ENCODE results near the gene RBMS3. TPM values are rescaled to one million over a fixed set of nuclear protein-coding genes. Genes with fewer than 3 reads are reported as not detected.

Gene RBMS3
- total RNA-seq, 5 donors from 2014 or later (not counting 1 experiment from before 2014, with no cell fraction given): 0.62 to 2.9 (median 1.4) TPM

GRCh38 chr3:29853841-29854397 is 573.0 kb downstream of the RBMS3 start:
- peaks cover 0 to 16% of the 10 kb centered on the region in 2 donors for H3K27me3 Mint-ChIP-seq

GRCh38 chr3:29854821-29855220 is 574.0 kb downstream of the RBMS3 start:
- CTCF ChIA-PET: no interaction called here
- H3K4me1 ChIP-seq (ENCODE audit: control insufficient read depth in 1 of 2, extremely low read depth in 1 of 2, insufficient read depth in 2 of 2, low read length in 2 of 2): no peaks in the 10 kb centered on the region
- DNase-seq: no peak
- no peaks in the 10 kb centered on the region for H3K4me1 Mint-ChIP-seq
- H3K4me3 Mint-ChIP-seq: no peak overlapping the region
- H3K27ac Mint-ChIP-seq: no peak overlapping the region
- H3K27ac ChIP-seq (ENCODE audit: low read length): no peak overlapping the region
- H3K9me3 Mint-ChIP-seq: peaks cover 0 to 10% (median 3%) of the 10 kb centered on the region in 3 donors
- POLR2A ChIA-PET: no interaction called here
- no peaks in the 10 kb centered on the region for H3K27me3 ChIP-seq (replicated peaks in 1 of 2; ENCODE audit: control insufficient read depth in 2 of 2, extremely low read depth in 1 of 2, insufficient read depth in 2 of 2, low read length in 1 of 2)
- no peak for ATAC-seq (replicated peaks in 1 of 4)
- H3K4me3 ChIP-seq (ENCODE audit: control insufficient read depth in 1 of 2, extremely low read depth in 1 of 2, low read length in 1 of 2): no peak overlapping the region
- H3K27me3 Mint-ChIP-seq: peaks cover 0 to 14% of the 10 kb centered on the region in 2 donors
- no peaks in the 10 kb centered on the region for H3K9me3 ChIP-seq
- H3K36me3 Mint-ChIP-seq: no peaks in the 10 kb centered on the region
- H3K36me3 ChIP-seq (ENCODE audit: control insufficient read depth in 2 of 2, extremely low read depth in 1 of 2, insufficient read depth in 1 of 2, low read length in 1 of 2): no peaks in the 10 kb centered on the region

More at GRCh38 chr3:29853841-29854397, 573.0 kb downstream of the RBMS3 start:
- Mint-ChIP-seq H3K4me1 (no peaks in the 10 kb centered on the region), H3K4me3 (no peak overlapping the region), H3K9me3 (peaks cover 0 to 10% (median 3%) of the 10 kb centered on the region in 3 donors), H3K36me3 (no peaks in the 10 kb centered on the region), H3K27ac (no peak overlapping the region)
- POLR2A ChIA-PET: no interaction called here
- Histone ChIP-seq H3K9me3 (no peaks in the 10 kb centered on the region), H3K27ac (ENCODE audit: low read length) (no peak overlapping the region), H3K4me3 (ENCODE audit: control insufficient read depth in 1 of 2, extremely low read depth in 1 of 2, low read length in 1 of 2) (no peak overlapping the region), H3K4me1 (ENCODE audit: control insufficient read depth in 1 of 2, extremely low read depth in 1 of 2, insufficient read depth in 2 of 2, low read length in 2 of 2) (no peaks in the 10 kb centered on the region), H3K27me3 (replicated peaks in 1 of 2; ENCODE audit: control insufficient read depth in 2 of 2, extremely low read depth in 1 of 2, insufficient read depth in 2 of 2, low read length in 1 of 2) (no peaks in the 10 kb centered on the region), H3K36me3 (ENCODE audit: control insufficient read depth in 2 of 2, extremely low read depth in 1 of 2, insufficient read depth in 1 of 2, low read length in 1 of 2) (no peaks in the 10 kb centered on the region)
- ATAC-seq (replicated peaks in 1 of 4) (no peak), DNase-seq (no peak)
- WGBS (ENCODE audit: insufficient coverage): 70% methylated on average over 2 of the region's 7 CpGs
- CTCF ChIA-PET: no interaction called here

- H3K27me3 ChIP-seq (replicated peaks in 1 of 2; ENCODE audit: control insufficient read depth in 2 of 2, extremely low read depth in 1 of 2, insufficient read depth in 2 of 2, low read length in 1 of 2): no peaks in the 10 kb centered on the region
- Mint-ChIP-seq H3K9me3 (no peaks in the 10 kb centered on the region), H3K4me1 (no peaks in the 10 kb centered on the region), H3K4me3 (no peak overlapping the region), H3K36me3 (no peaks in the 10 kb centered on the region), H3K27me3 (peaks cover 2 to 11% of the 10 kb centered on the region in 2 donors), H3K27ac (no peak overlapping the region)
- DNase-seq: no peak
- H3K9me3 ChIP-seq: no peaks in the 10 kb centered on the region
- POLR2A ChIA-PET: no interaction called here
- no peak for ATAC-seq (replicated peaks in 1 of 4)
- no peak overlapping the region for H3K27ac ChIP-seq (ENCODE audit: low read length)
- H3K4me3 ChIP-seq (ENCODE audit: control insufficient read depth in 1 of 2, extremely low read depth in 1 of 2, low read length in 1 of 2): no peak overlapping the region
- CTCF ChIA-PET: no interaction called here
- no CpG with 5 or more reads among the region's 1 CpG for WGBS (ENCODE audit: insufficient coverage)
- no peaks in the 10 kb centered on the region for H3K36me3 ChIP-seq (ENCODE audit: control insufficient read depth in 2 of 2, extremely low read depth in 1 of 2, insufficient read depth in 1 of 2, low read length in 1 of 2)
- H3K4me1 ChIP-seq (ENCODE audit: control insufficient read depth in 1 of 2, extremely low read depth in 1 of 2, insufficient read depth in 2 of 2, low read length in 2 of 2): no peaks in the 10 kb centered on the region
Measured at GRCh38 chr3:29859726-29860270, 578.9 kb downstream of the RBMS3 start.

DNA sequence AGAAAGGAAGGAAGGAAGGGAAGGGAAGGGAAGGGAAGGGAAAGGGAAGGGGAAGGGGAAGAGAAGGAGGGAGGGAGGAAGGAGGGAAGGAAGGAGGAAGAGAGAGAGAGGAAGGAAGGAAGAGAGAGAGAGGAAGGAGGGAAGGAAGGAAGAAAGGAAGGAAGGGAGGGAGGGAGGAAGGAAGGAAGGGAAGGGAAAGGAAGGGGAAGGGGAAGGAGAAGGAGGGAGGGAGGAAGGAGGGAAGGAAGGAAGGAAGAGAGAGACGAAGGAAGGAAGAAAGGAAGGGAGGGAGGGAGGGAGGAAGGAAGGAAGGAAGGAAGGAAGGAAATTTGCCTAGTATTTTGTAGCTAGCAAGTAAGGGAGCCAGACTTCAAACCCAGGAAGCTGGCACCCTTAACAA is 583.9 kb downstream of the RBMS3 start:
- no peaks in the 10 kb centered on the region for H3K4me1 Mint-ChIP-seq
- ChIA-PET CTCF (no interaction called here), POLR2A (interaction anchor here (0.5 to 0.6 kb wide), 3 partner anchors 32 to 1318 kb away, joined by 3 to 6 read pairs (median 3); no protein-coding TSS in a partner anchor)
- no peaks in the 10 kb centered on the region for H3K4me1 ChIP-seq (ENCODE audit: control insufficient read depth in 1 of 2, extremely low read depth in 1 of 2, insufficient read depth in 2 of 2, low read length in 2 of 2)
- H3K9me3 Mint-ChIP-seq: no peaks in the 10 kb centered on the region
- no peak overlapping the region for H3K4me3 Mint-ChIP-seq
- ATAC-seq (replicated peaks in 1 of 4) (no peak), DNase-seq (no peak)
- peaks cover 2 to 12% of the 10 kb centered on the region in 2 donors for H3K27me3 Mint-ChIP-seq
- H3K27me3 ChIP-seq (replicated peaks in 1 of 2; ENCODE audit: control insufficient read depth in 2 of 2, extremely low read depth in 1 of 2, insufficient read depth in 2 of 2, low read length in 1 of 2): no peaks in the 10 kb centered on the region
- WGBS (ENCODE audit: insufficient coverage): 80% methylated on average over 1 of the region's 1 CpG
- H3K9me3 ChIP-seq: no peaks in the 10 kb centered on the region
- no peaks in the 10 kb centered on the region for H3K36me3 Mint-ChIP-seq
- H3K4me3 ChIP-seq (ENCODE audit: control insufficient read depth in 1 of 2, extremely low read depth in 1 of 2, low read length in 1 of 2): no peak overlapping the region
- no peak overlapping the region for H3K27ac Mint-ChIP-seq
- no peak overlapping the region for H3K27ac ChIP-seq (ENCODE audit: low read length)
- no peaks in the 10 kb centered on the region for H3K36me3 ChIP-seq (ENCODE audit: control insufficient read depth in 2 of 2, extremely low read depth in 1 of 2, insufficient read depth in 1 of 2, low read length in 1 of 2)

- CTCF ChIA-PET: no interaction called here
- DNase-seq (no peak), ATAC-seq (replicated peaks in 1 of 4) (no peak)
- H3K36me3 ChIP-seq (ENCODE audit: control insufficient read depth in 2 of 2, extremely low read depth in 1 of 2, insufficient read depth in 1 of 2, low read length in 1 of 2): no peaks in the 10 kb centered on the region
- H3K27ac ChIP-seq (ENCODE audit: low read length): no peak overlapping the region
- no peaks in the 10 kb centered on the region for H3K4me1 Mint-ChIP-seq
- 75% methylated on average over 1 of the region's 6 CpGs for whole genome bisulfite sequencing (ENCODE audit: insufficient coverage)
- POLR2A ChIA-PET: no interaction called here
- peaks cover 0 to 12% of the 10 kb centered on the region in 2 donors for H3K27me3 Mint-ChIP-seq
- no peak overlapping the region for H3K4me3 Mint-ChIP-seq
- H3K9me3 ChIP-seq: no peaks in the 10 kb centered on the region
- H3K4me1 ChIP-seq (ENCODE audit: control insufficient read depth in 1 of 2, extremely low read depth in 1 of 2, insufficient read depth in 2 of 2, low read length in 2 of 2): no peaks in the 10 kb centered on the region
- no peaks in the 10 kb centered on the region for H3K36me3 Mint-ChIP-seq
- no peaks in the 10 kb centered on the region for H3K9me3 Mint-ChIP-seq
- no peak overlapping the region for H3K4me3 ChIP-seq (ENCODE audit: control insufficient read depth in 1 of 2, extremely low read depth in 1 of 2, low read length in 1 of 2)
- H3K27me3 ChIP-seq (replicated peaks in 1 of 2; ENCODE audit: control insufficient read depth in 2 of 2, extremely low read depth in 1 of 2, insufficient read depth in 2 of 2, low read length in 1 of 2): no peaks in the 10 kb centered on the region
- no peak overlapping the region for H3K27ac Mint-ChIP-seq
Measured at GRCh38 chr3:29868543-29869101, 587.8 kb downstream of the RBMS3 start.

GRCh38 chr3:29870136-29870535 is 589.3 kb downstream of the RBMS3 start:
- peaks cover 0 to 3% (median 0%) of the 10 kb centered on the region in 3 donors for H3K9me3 Mint-ChIP-seq
- ChIA-PET POLR2A (interaction anchor here in 1 of 2 donors (0.7 kb wide), 1 partner anchor 20 kb away, joined by 3 read pairs; no protein-coding TSS in a partner anchor), CTCF (no interaction called here)
- no peak overlapping the region for H3K4me3 Mint-ChIP-seq
- no peaks in the 10 kb centered on the region for H3K4me1 ChIP-seq (ENCODE audit: control insufficient read depth in 1 of 2, extremely low read depth in 1 of 2, insufficient read depth in 2 of 2, low read length in 2 of 2)
- no peak for ATAC-seq (replicated peaks in 1 of 4)
- H3K36me3 ChIP-seq (ENCODE audit: control insufficient read depth in 2 of 2, extremely low read depth in 1 of 2, insufficient read depth in 1 of 2, low read length in 1 of 2): no peaks in the 10 kb centered on the region
- peaks cover 0 to 13% of the 10 kb centered on the region in 2 donors for H3K27me3 Mint-ChIP-seq
- no peak for DNase-seq
- no peaks in the 10 kb centered on the region for H3K27me3 ChIP-seq (replicated peaks in 1 of 2; ENCODE audit: control insufficient read depth in 2 of 2, extremely low read depth in 1 of 2, insufficient read depth in 2 of 2, low read length in 1 of 2)
- H3K4me3 ChIP-seq (ENCODE audit: control insufficient read depth in 1 of 2, extremely low read depth in 1 of 2, low read length in 1 of 2): no peak overlapping the region
- no peak overlapping the region for H3K27ac ChIP-seq (ENCODE audit: low read length)
- WGBS (ENCODE audit: insufficient coverage): no CpG with 5 or more reads among the region's 1 CpG
- no peaks in the 10 kb centered on the region for H3K36me3 Mint-ChIP-seq
- H3K4me1 Mint-ChIP-seq: no peaks in the 10 kb centered on the region
- H3K9me3 ChIP-seq: no peaks in the 10 kb centered on the region
- H3K27ac Mint-ChIP-seq: no peak overlapping the region

Measured in T-cell (primary cell).